Suprapubic skin (tissue), 4 donors: Measurements from ENCODE around the gene MN1. TPM values are rescaled to one million over a fixed set of nuclear protein-coding genes. Genes with fewer than 3 reads are reported as not detected.

Experiments
- DNase-seq, 2 donors: peaks; one replicate each; pipeline ENCODE4 v3.0.0-alpha.2; 2019; ENCODE audit warnings: low spot score in 2 of 2
- H3K27ac ChIP-seq: fragments of 200-600 bp; sonication (generic); one replicate; pipeline ENCODE4 v1.5.1; 2019
- H3K27me3 ChIP-seq: fragments of 200-600 bp; sonication (generic); one replicate; pipeline ENCODE4 v1.5.1; 2019
- H3K36me3 ChIP-seq: fragments of 200-600 bp; sonication (generic); one replicate; pipeline ENCODE4 v1.5.1; 2019
- H3K4me1 ChIP-seq: fragments of 200-600 bp; sonication (generic); one replicate; pipeline ENCODE4 v1.5.1; 2019
- H3K4me3 ChIP-seq: fragments of 200-600 bp; sonication (generic); one replicate; pipeline ENCODE4 v1.5.1; 2019; ENCODE audit warnings: mild to moderate bottlenecking
- H3K9me3 ChIP-seq: fragments of 200-600 bp; sonication (generic); one replicate; pipeline ENCODE4 v1.5.1; 2019
- EP300 ChIP-seq: sonication (generic); formaldehyde crosslinking; IDR thresholded peaks from one replicate; pipeline ENCODE4 v1.6.1; 2017; ENCODE audit warnings: antibody characterized with exemption
- POLR2A ChIP-seq, 2 donors: fragments of 450-650 bp; IDR thresholded peaks; one replicate each; pipeline ENCODE4 v1.6.1; 2017; ENCODE audit warnings: antibody characterized with exemption in 2 of 2, mild to moderate bottlenecking in 2 of 2, moderate library complexity in 2 of 2
- POLR2AphosphoS5 ChIP-seq, 3 donors: sonication (generic); formaldehyde crosslinking; IDR thresholded peaks; one replicate each; pipeline ENCODE4 v1.6.1; 2017; ENCODE audit warnings: antibody characterized with exemption in 3 of 3
- WGBS: methylation state at CpG from one replicate; pipeline ENCODE4 v1.1.5; 2018; 5-methylcytosine and 5-hydroxymethylcytosine counted together
- total RNA-seq, 4 donors: library from RNA; depleted of rRNA; stranded (reverse); fragments of >200 nt; gene quantifications; one replicate each; pipeline ENCODE4 v1.1.0, GENCODE V29; 2016
- TF ChIP-seq, protein P1 (sequence below), 2 donors: fragments of 200-600 bp in 1 of 2; fragments of 450-650 bp in 1 of 2; sonication (generic) in 1 of 2; IDR thresholded peaks; one replicate each; pipeline ENCODE4 v1.5.1; 2016 to 2019; ENCODE audit warnings: antibody characterized with exemption in 2 of 2, mild to moderate bottlenecking in 1 of 2, moderate library complexity in 1 of 2

Gene MN1
- total RNA-seq, 4 donors from 2014 or later, result 1.7 to 6.5 (median 4.1) TPM

DNA sequence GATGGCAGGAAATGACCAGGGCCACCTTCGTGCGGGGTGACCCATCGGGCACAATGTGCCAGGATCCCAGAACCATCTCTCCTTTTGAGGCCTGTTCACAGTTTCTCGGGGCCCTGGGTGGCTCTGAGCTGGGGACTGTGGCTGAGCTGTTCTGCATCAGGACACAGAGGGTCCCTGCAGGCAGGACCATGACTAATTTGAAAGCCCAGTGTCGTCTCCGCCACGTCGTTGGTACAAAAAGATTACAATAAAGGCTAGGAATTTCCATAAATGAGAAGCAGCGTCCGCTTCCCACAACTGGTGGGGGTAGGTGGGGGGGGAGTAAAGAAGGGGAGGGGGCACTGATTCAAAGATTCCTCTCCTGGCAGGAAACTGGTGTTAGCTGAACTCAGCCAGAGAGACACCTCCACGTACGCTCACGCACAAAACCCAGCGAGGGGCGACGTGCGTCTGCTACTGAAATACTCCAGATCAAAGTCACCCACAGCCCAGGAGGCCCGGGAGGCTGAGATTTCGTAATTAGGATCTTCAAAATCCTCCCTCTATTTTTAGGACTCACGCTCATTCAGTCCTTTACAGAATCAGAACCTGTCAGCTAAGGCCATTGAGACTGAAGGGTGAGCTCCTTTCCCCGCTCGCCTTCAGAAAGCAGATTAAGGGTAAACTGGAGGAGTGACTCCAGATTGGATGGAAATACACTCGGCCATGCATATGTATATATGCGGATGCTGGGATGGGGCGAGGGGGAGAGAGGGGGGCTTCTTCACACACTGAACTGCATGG, 11.0 kb downstream of the MN1 start:
- DNase-seq, result no peak
- Histone ChIP-seq H3K9me3 (no peaks in the 10 kb centered on the region), H3K27me3 (no peaks in the 10 kb centered on the region), H3K4me1 (peaks cover 8% of the 10 kb centered on the region), H3K36me3 (no peaks in the 10 kb centered on the region), H3K4me3 (no peak overlapping the region), H3K27ac (no peak overlapping the region)
- WGBS, result 81% methylated on average over 25 of the region's 25 CpGs
- TF ChIP-seq, protein P1, sequence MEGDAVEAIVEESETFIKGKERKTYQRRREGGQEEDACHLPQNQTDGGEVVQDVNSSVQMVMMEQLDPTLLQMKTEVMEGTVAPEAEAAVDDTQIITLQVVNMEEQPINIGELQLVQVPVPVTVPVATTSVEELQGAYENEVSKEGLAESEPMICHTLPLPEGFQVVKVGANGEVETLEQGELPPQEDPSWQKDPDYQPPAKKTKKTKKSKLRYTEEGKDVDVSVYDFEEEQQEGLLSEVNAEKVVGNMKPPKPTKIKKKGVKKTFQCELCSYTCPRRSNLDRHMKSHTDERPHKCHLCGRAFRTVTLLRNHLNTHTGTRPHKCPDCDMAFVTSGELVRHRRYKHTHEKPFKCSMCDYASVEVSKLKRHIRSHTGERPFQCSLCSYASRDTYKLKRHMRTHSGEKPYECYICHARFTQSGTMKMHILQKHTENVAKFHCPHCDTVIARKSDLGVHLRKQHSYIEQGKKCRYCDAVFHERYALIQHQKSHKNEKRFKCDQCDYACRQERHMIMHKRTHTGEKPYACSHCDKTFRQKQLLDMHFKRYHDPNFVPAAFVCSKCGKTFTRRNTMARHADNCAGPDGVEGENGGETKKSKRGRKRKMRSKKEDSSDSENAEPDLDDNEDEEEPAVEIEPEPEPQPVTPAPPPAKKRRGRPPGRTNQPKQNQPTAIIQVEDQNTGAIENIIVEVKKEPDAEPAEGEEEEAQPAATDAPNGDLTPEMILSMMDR (IDR thresholded peaks at IDR 0.05), result no peak
- TF ChIP-seq EP300, result no peak
- no peak for TF ChIP-seq POLR2A (IDR thresholded peaks at IDR 0.05)
- TF ChIP-seq POLR2AphosphoS5 (IDR thresholded peaks at IDR 0.05), result no peak

DNA sequence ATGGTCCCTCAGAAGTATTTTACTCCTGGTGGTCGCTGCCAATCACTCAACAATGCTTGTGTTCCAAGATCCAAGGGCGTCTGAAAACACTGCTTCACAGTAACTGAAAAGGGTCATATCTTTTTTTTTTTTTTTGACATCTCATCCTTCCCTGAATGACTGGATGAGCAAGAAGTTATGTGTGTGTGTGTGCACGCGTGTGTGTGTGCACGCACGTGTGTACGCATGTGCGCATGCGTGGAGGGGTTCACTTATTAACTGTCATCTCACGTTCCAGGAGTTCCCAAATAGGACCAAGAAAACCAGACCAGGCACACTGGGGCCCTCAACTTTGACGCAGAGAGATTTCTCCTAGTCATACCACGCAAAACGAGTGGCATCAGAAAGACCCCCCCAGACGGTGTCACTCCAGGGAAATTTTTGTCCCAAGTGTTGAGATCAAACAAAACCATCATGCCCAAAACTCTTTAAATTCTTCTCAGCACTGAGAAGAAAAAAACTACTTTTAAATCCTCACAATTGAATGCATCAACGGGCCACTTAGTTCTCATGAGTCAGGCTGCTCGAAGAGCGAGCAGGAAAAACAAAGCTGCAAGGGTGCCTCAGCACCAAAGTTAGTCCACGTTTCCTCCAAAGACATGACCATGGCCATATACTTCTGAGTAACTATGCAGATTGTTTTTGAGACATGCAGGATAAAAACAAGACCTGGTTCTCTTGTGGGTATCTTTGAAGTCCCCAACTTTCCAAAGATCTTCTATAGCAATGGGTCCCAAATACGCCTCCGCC, 12.9 kb downstream of the MN1 start:
- H3K36me3 ChIP-seq, result no peaks in the 10 kb centered on the region
- no peak overlapping the region for H3K27ac ChIP-seq
- no peak for DNase-seq
- H3K4me3 ChIP-seq, result no peak overlapping the region
- TF ChIP-seq, protein P1 (IDR thresholded peaks at IDR 0.05), result no peak
- TF ChIP-seq POLR2AphosphoS5 (IDR thresholded peaks at IDR 0.05), result no peak
- TF ChIP-seq EP300, result no peak
- no peak for TF ChIP-seq POLR2A (IDR thresholded peaks at IDR 0.05)
- no peaks in the 10 kb centered on the region for H3K27me3 ChIP-seq
- no peaks in the 10 kb centered on the region for H3K9me3 ChIP-seq
- WGBS, result 93% methylated on average over 20 of the region's 20 CpGs
- peaks cover 3% of the 10 kb centered on the region for H3K4me1 ChIP-seq

DNA sequence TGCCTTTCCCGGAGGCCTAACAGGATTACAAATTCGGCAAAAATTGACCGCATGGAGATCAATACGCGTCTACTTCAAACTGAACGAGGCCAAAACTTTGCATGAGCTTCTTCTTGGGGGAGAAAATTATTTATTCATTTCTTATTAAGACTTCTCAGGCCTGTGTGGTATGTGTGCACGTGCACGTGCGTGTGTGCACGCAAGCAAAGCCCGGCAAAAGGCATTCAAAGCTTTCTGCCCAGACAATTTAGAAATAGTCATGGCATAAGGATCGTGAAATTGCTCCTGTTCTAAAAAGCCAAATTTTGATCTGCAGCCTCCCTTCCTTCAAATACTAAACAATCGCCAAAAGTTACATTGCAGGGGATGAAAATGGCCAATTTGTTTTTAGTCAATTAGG, 14.6 kb downstream of the MN1 start:
- Histone ChIP-seq H3K36me3 (no peaks in the 10 kb centered on the region), H3K27me3 (no peaks in the 10 kb centered on the region), H3K9me3 (no peaks in the 10 kb centered on the region), H3K27ac (no peak overlapping the region), H3K4me1 (peaks cover 4% of the 10 kb centered on the region), H3K4me3 (no peak overlapping the region)
- 95% methylated on average over 13 of the region's 13 CpGs for WGBS
- no peak for DNase-seq
- TF ChIP-seq, protein P1 (IDR thresholded peaks at IDR 0.05), result no peak
- TF ChIP-seq POLR2AphosphoS5 (IDR thresholded peaks at IDR 0.05) (no peak), EP300 (no peak), POLR2A (IDR thresholded peaks at IDR 0.05) (no peak)

DNA sequence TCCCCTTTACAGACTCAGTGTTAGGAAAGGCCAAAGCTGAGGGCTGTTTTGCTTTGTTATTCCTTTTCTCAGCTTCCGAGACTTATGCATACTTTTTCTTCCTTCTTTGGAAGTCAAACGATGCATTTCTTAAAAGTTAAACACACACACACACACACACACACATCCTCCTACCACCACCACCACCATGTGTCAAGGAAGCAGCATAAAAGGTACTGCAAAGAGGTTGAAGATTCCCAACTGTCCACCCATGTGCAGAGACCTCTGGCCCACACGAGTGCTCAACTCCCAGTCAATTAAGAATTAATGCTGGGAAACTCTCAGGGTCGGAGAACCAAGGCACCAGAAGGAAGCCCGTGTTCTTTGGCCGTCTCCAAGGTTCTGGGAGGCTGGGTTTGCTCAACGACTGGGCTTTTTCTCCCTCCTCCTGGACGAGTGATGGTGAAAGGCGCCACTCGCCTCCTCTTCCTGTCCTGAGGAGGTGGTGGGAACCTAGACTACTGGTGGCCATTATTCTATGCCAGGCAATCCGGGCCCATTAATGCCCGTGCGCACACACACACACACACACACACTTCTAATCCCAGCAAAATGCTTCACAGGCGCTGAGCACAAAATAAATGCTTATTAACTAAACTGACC, 15.1 kb downstream of the MN1 start:
- 77% methylated on average over 14 of the region's 14 CpGs for WGBS
- H3K27ac ChIP-seq, result no peak overlapping the region

DNA sequence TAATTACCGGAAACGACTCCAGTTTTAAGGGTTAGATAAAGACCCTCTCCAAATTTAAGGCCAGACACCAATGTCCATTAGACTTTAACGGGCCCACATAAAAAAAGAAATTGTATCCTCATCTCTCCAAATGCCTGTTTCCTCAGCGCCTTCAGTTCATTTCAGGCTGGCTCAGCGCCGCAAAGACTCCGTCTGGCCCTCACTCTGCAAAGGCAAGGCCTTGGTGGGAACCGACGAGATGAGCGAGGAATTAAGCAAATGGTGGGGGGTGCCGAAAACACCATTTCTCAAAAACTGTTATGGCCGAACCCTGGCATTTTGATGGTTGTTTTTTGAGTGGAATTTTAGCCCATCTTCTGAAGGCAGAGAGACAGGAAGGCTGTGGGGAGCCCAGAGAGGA, 15.7 kb downstream of the MN1 start:
- no peaks in the 10 kb centered on the region for H3K27me3 ChIP-seq
- TF ChIP-seq, protein P1 (IDR thresholded peaks at IDR 0.05), result no peak
- no peak for TF ChIP-seq POLR2AphosphoS5 (IDR thresholded peaks at IDR 0.05)
- no peak for TF ChIP-seq POLR2A (IDR thresholded peaks at IDR 0.05)
- TF ChIP-seq EP300, result no peak
- 78% methylated on average over 12 of the region's 12 CpGs for whole genome bisulfite sequencing
- H3K9me3 ChIP-seq, result no peaks in the 10 kb centered on the region
- H3K4me3 ChIP-seq, result no peak overlapping the region
- no peaks in the 10 kb centered on the region for H3K36me3 ChIP-seq
- no peak overlapping the region for H3K27ac ChIP-seq
- DNase-seq, result no peak
- peaks cover 4% of the 10 kb centered on the region for H3K4me1 ChIP-seq

More for the DNA sequence above, 15.1 kb downstream of the MN1 start:
- TF ChIP-seq POLR2AphosphoS5 (IDR thresholded peaks at IDR 0.05) (no peak), POLR2A (IDR thresholded peaks at IDR 0.05) (no peak)
- Histone ChIP-seq H3K4me1 (peaks cover 4% of the 10 kb centered on the region), H3K9me3 (no peaks in the 10 kb centered on the region), H3K4me3 (no peak overlapping the region), H3K27me3 (no peaks in the 10 kb centered on the region), H3K36me3 (no peaks in the 10 kb centered on the region)
- no peak for DNase-seq
